ENCODE results near the gene CELA3A.

- TF ChIP-seq POLR2A (IDR thresholded peaks at IDR 0.05) (no peak), CTCF (IDR thresholded peaks at IDR 0.05 in 4 of 5, conservative IDR thresholded peaks at IDR 0.05 in 1 of 5) (no peak)
These were observed 55.5 kb downstream of the CELA3A start for GRCh38 chr1:22056936-22057335.
